ENCODE measurements around the gene PRSS1.
"Not testable (repeated sequence)": the region's sequence is repeated elsewhere in the genome, so short reads cannot be mapped to it uniquely, and the experiment has no call there.

The PRSS1 gene

DNA sequence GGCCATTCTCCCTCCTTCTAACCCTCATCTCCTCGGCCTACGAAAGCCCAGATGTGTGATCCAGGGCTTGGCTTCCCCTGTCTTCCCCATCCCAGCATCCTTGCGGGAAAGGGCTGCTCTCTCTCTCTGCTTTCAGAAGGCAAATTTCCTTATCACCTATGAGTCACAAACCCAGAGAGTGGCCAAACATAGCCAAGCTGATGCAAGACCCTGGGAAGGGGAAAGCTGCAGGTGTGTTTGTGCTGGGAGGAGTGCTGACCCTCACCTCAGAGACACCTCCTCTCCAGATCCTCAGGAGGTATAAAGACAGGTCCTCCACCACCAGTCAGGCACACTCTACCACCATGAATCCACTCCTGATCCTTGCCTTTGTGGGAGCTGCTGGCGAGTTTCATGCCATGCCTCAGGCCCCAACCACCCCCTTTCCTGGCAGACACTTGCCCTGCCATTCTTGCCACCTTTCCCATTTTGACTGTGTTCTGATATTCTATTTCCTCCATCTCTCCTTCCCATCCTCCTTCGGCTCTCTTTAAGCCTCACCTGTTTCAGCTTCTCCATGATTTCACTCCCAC lies 10.9 kb downstream of the PRSS1 start:
- TF ChIP-seq CTCF (IDR thresholded peaks at IDR 0.05; ENCODE audit: low read depth, low read length, poor library complexity, severe bottlenecking) (no peak), EZH2phosphoT487 (IDR thresholded peaks at IDR 0.05; ENCODE audit: borderline replicate concordance, low read length) (no peak)
- H3K27ac ChIP-seq (ENCODE audit: low read depth, low read length) = no peak overlapping the region
- peaks cover 5% of the 10 kb centered on the region; the same call in 1 of the 2 replicates for H3K27me3 ChIP-seq (ENCODE audit: control insufficient read depth, low read length)
- no peak overlapping the region for H3K4me2 ChIP-seq (ENCODE audit: low read length)
- no peaks in the 10 kb centered on the region for H3K36me3 ChIP-seq (ENCODE audit: control insufficient read depth, low read length)
- H3K9me3 ChIP-seq (ENCODE audit: control insufficient read depth, insufficient read depth, low read length) = no peaks in the 10 kb centered on the region
- H3K79me2 ChIP-seq (ENCODE audit: control insufficient read depth, low read length) = no peaks in the 10 kb centered on the region
- H3K4me1 ChIP-seq (ENCODE audit: control insufficient read depth, low read length) = no peaks in the 10 kb centered on the region
- no peaks in the 10 kb centered on the region for H3K9me2 ChIP-seq (replicated peaks; ENCODE audit: control insufficient read depth, low read length)
- no peak overlapping the region for H3K4me3 ChIP-seq (ENCODE audit: low read length)
- H4K20me1 ChIP-seq (ENCODE audit: control insufficient read depth, insufficient read depth, low read depth, low read length) = no peaks in the 10 kb centered on the region
- no peaks in the 10 kb centered on the region for H3F3A ChIP-seq (ENCODE audit: control insufficient read depth, insufficient read depth)

DNA sequence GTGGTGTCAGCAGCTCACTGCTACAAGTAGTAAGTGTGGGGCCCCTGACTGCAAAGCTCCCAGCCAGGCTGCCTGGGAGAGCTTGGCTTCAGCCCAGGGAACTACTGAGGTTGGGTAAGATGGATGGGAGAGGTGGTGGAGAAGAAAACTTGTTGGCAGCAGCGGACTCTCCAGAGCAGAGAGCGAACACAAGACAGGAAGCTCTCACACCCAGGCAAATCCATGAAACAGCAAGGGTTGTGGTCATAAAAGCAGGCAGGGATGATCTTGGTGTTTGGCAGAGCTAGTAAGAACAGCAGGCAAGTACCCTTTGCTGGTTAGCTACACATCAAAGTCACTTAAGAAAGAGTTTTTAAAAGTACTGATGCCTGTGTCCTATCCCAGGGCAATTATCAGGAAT lies 12.3 kb downstream of the PRSS1 start:
- not testable (repeated sequence) for H4K20me1 ChIP-seq (ENCODE audit: control insufficient read depth, insufficient read depth, low read depth, low read length); H3K27me3 ChIP-seq (ENCODE audit: control insufficient read depth, low read length); H3K27ac ChIP-seq (ENCODE audit: low read depth, low read length); H3K4me1 ChIP-seq (ENCODE audit: control insufficient read depth, low read length); H3K4me2 ChIP-seq (ENCODE audit: low read length); H3F3A ChIP-seq (ENCODE audit: control insufficient read depth, insufficient read depth); H3K4me3 ChIP-seq (ENCODE audit: low read length); H3K36me3 ChIP-seq (ENCODE audit: control insufficient read depth, low read length); H3K79me2 ChIP-seq (ENCODE audit: control insufficient read depth, low read length); H3K9me2 ChIP-seq (replicated peaks; ENCODE audit: control insufficient read depth, low read length); H3K9me3 ChIP-seq (ENCODE audit: control insufficient read depth, insufficient read depth, low read length)

DNA sequence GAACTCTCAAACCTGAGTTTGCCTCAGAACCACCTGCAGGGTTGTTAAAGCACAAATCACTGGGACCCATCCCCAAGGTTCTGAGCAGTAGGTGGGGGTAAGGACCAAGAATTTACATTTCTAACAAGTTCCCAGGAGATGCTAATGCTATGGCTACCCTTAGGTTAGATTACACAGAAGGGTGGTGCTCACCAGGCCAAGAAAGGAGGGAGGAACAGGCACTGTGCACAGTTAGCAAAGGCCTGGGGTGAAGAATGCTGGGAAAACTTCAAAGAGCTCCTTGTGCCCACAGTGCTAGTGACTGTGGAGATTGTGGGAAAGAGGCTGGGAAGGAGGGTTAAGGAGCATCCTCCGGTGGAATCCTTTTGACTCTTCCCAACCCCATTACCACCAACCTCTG lies 12.8 kb downstream of the PRSS1 start:
- no peak overlapping the region for H3K27ac ChIP-seq (ENCODE audit: low read depth, low read length)
- no peaks in the 10 kb centered on the region for H3K79me2 ChIP-seq (ENCODE audit: control insufficient read depth, low read length)
- H3K4me1 ChIP-seq (ENCODE audit: control insufficient read depth, low read length) = no peaks in the 10 kb centered on the region
- no peaks in the 10 kb centered on the region for H3F3A ChIP-seq (ENCODE audit: control insufficient read depth, insufficient read depth)
- H3K36me3 ChIP-seq (ENCODE audit: control insufficient read depth, low read length) = no peaks in the 10 kb centered on the region
- H3K27me3 ChIP-seq (ENCODE audit: control insufficient read depth, low read length) = peaks cover 5% of the 10 kb centered on the region; the same call in 1 of the 2 replicates
- no peaks in the 10 kb centered on the region for H3K9me3 ChIP-seq (ENCODE audit: control insufficient read depth, insufficient read depth, low read length)
- TF ChIP-seq EZH2phosphoT487 (IDR thresholded peaks at IDR 0.05; ENCODE audit: borderline replicate concordance, low read length) (no peak), CTCF (IDR thresholded peaks at IDR 0.05; ENCODE audit: low read depth, low read length, poor library complexity, severe bottlenecking) (no peak)
- no peak overlapping the region for H3K4me2 ChIP-seq (ENCODE audit: low read length)
- no peak overlapping the region for H3K4me3 ChIP-seq (ENCODE audit: low read length)
- no peaks in the 10 kb centered on the region for H4K20me1 ChIP-seq (ENCODE audit: control insufficient read depth, insufficient read depth, low read depth, low read length)
- H3K9me2 ChIP-seq (replicated peaks; ENCODE audit: control insufficient read depth, low read length) = no peaks in the 10 kb centered on the region

DNA sequence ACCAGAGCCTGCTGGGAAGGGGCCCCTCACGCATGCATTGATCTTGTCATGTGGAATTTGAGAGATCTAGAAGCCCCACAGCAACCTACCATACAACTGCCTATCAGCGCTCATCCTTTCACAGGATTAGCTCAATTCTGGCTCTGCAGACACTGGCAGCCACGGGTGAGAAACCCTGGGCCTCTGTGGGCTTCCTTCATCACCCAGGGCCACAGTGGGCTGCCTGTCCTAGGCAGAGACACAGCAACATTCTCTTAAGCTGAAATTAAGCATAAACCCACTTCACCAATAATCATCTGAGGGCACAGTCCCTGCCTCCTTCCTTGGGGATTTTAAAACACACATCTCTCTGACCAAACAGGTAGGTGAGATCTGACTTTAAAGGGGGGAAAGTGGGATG lies 18.2 kb downstream of the PRSS1 start:
- TF ChIP-seq EZH2phosphoT487 (IDR thresholded peaks at IDR 0.05; ENCODE audit: borderline replicate concordance, low read length) (no peak), CTCF (IDR thresholded peaks at IDR 0.05; ENCODE audit: low read depth, low read length, poor library complexity, severe bottlenecking) (no peak)
- Histone ChIP-seq H3F3A (ENCODE audit: control insufficient read depth, insufficient read depth) (no peaks in the 10 kb centered on the region), H3K4me1 (ENCODE audit: control insufficient read depth, low read length) (peaks cover 21% of the 10 kb centered on the region), H3K9me2 (replicated peaks; ENCODE audit: control insufficient read depth, low read length) (no peaks in the 10 kb centered on the region), H3K27me3 (ENCODE audit: control insufficient read depth, low read length) (peaks cover 13% of the 10 kb centered on the region; the same call in 1 of the 2 replicates), H4K20me1 (ENCODE audit: control insufficient read depth, insufficient read depth, low read depth, low read length) (no peaks in the 10 kb centered on the region), H3K9me3 (ENCODE audit: control insufficient read depth, insufficient read depth, low read length) (no peaks in the 10 kb centered on the region), H3K4me2 (ENCODE audit: low read length) (no peak overlapping the region), H3K27ac (ENCODE audit: low read depth, low read length) (no peak overlapping the region), H3K4me3 (ENCODE audit: low read length) (no peak overlapping the region), H3K36me3 (ENCODE audit: control insufficient read depth, low read length) (no peaks in the 10 kb centered on the region), H3K79me2 (ENCODE audit: control insufficient read depth, low read length) (no peaks in the 10 kb centered on the region)

All from DOHH2 (cell line).